WTC11 (cell line): ENCODE measurements around the gene PRKRA. TPM values are rescaled to one million over a fixed set of nuclear protein-coding genes. Genes with fewer than 3 reads are reported as not detected.

Source experiments
- ATAC-seq: fragments of 200-7000 bp; cut with Tn5 transposase; 2 replicates; pipeline ENCODE4 v1.10.0; 2021; ENCODE audit warnings: mild to moderate bottlenecking, moderate library complexity
- CTCF ChIA-PET: fragments of 300-600 bp; sonication (Branson Sonifier 250); formaldehyde crosslinking; loops from one replicate; lab custom pipeline; 2021; ENCODE audit warnings: antibody characterized with exemption; lab: Charles Lee
- POLR2A ChIA-PET: fragments of 350-600 bp; sonication (Branson Sonifier 250); formaldehyde crosslinking; loops from one replicate; lab custom pipeline; 2021; ENCODE audit warnings: antibody characterized with exemption; lab: Charles Lee
- DNase-seq: peaks from one replicate; pipeline ENCODE4 v3.0.0; 2021; ENCODE audit warnings: low spot score
- H3K27ac Mint-ChIP-seq: 2 replicates; pipeline ENCODE4 v1.8.0; 2021; ENCODE audit warnings: mixed read lengths
- H3K27me3 Mint-ChIP-seq: 2 replicates; pipeline ENCODE4 v1.8.0; 2021; ENCODE audit warnings: low read depth, mild to moderate bottlenecking, moderate library complexity, mixed read lengths
- H3K36me3 Mint-ChIP-seq: 2 replicates; pipeline ENCODE4 v1.8.0; 2021; ENCODE audit warnings: mixed read lengths
- H3K4me1 Mint-ChIP-seq: 2 replicates; pipeline ENCODE4 v1.8.0; 2022; ENCODE audit warnings: mixed read lengths
- H3K4me3 Mint-ChIP-seq: 2 replicates; pipeline ENCODE4 v1.8.0; 2021; ENCODE audit warnings: mild to moderate bottlenecking, moderate library complexity, mixed read lengths
- H3K9me3 Mint-ChIP-seq: 2 replicates; pipeline ENCODE4 v1.8.0; 2021; ENCODE audit warnings: mixed read lengths
- CDX4 ChIP-seq: fragments of 250-450 bp; sonication (Bioruptor Pico); IDR thresholded peaks from 2 replicates; pipeline ENCODE4 v1.9.0; 2021; ENCODE audit warnings: moderate library complexity, mild to moderate bottlenecking, inconsistent platforms, borderline replicate concordance
- CREB1 ChIP-seq: sonication (generic); formaldehyde crosslinking; IDR thresholded peaks from 2 replicates; pipeline ENCODE4 v1.8.0; 2023; ENCODE audit warnings: mild to moderate bottlenecking, missing genetic modification reagents
- E2F5 ChIP-seq: sonication (generic); formaldehyde crosslinking; IDR thresholded peaks from 2 replicates; pipeline ENCODE4 v1.8.1; 2022; ENCODE audit warnings: mild to moderate bottlenecking, moderate library complexity, missing genetic modification reagents
- ELF4 ChIP-seq: sonication (generic); formaldehyde crosslinking; IDR thresholded peaks from 2 replicates; pipeline ENCODE4 v1.8.1; 2022; ENCODE audit warnings: low read depth, mild to moderate bottlenecking, moderate library complexity, missing genetic modification reagents
- FOXK1 ChIP-seq: sonication (generic); formaldehyde crosslinking; IDR thresholded peaks from 2 replicates; pipeline ENCODE4 v1.8.0; 2022; ENCODE audit warnings: mild to moderate bottlenecking, moderate library complexity, missing genetic modification reagents
- GTF2I ChIP-seq: fragments of 250-450 bp; sonication (Bioruptor Pico); conservative IDR thresholded peaks from 2 replicates; pipeline ENCODE4 v1.4.0; 2021; ENCODE audit warnings: mild to moderate bottlenecking
- HMGXB4 ChIP-seq: sonication (generic); formaldehyde crosslinking; IDR thresholded peaks from 2 replicates; pipeline ENCODE4 v1.8.1; 2023; ENCODE audit warnings: mild to moderate bottlenecking, moderate library complexity, missing genetic modification reagents
- JAZF1 ChIP-seq: fragments of 250-450 bp; sonication (Bioruptor Pico); IDR thresholded peaks from 2 replicates; pipeline ENCODE4 v1.9.0; 2021; ENCODE audit warnings: moderate library complexity, mild to moderate bottlenecking, inconsistent platforms
- MAX ChIP-seq: sonication (generic); formaldehyde crosslinking; IDR thresholded peaks from 2 replicates; pipeline ENCODE4 v1.8.0; 2022; ENCODE audit warnings: mild to moderate bottlenecking, missing genetic modification reagents
- NFATC4 ChIP-seq: fragments of 250-450 bp; sonication (Bioruptor Pico); IDR thresholded peaks from 2 replicates; pipeline ENCODE4 v1.9.0; 2021; ENCODE audit warnings: mild to moderate bottlenecking
- NFE2L1 ChIP-seq: sonication (generic); formaldehyde crosslinking; IDR thresholded peaks from 2 replicates; pipeline ENCODE4 v1.8.1; 2023; ENCODE audit warnings: missing genetic modification reagents
- NFYB ChIP-seq: sonication (generic); formaldehyde crosslinking; conservative IDR thresholded peaks from 2 replicates; pipeline ENCODE4 v1.8.0; 2022; ENCODE audit warnings: low read depth, missing genetic modification reagents
- RORB ChIP-seq: fragments of 250-450 bp; sonication (Bioruptor Pico); IDR thresholded peaks from 2 replicates; pipeline ENCODE4 v1.9.0; 2021; ENCODE audit warnings: mild to moderate bottlenecking
- SMAD3 ChIP-seq: sonication (generic); formaldehyde crosslinking; IDR thresholded peaks from 2 replicates; pipeline ENCODE4 v1.8.0; 2022; ENCODE audit warnings: missing genetic modification reagents, mild to moderate bottlenecking, borderline replicate concordance
- SOX15 ChIP-seq: fragments of 250-450 bp; sonication (Bioruptor Pico); IDR thresholded peaks from 2 replicates; pipeline ENCODE4 v1.9.0; 2021; ENCODE audit warnings: mild to moderate bottlenecking
- TEAD1 ChIP-seq: sonication (generic); formaldehyde crosslinking; IDR thresholded peaks from 2 replicates; pipeline ENCODE4 v1.8.0; 2022; ENCODE audit warnings: mild to moderate bottlenecking, missing genetic modification reagents
- TEAD4 ChIP-seq: sonication (generic); formaldehyde crosslinking; IDR thresholded peaks from 2 replicates; pipeline ENCODE4 v1.8.0; 2022; ENCODE audit warnings: mild to moderate bottlenecking, missing genetic modification reagents
- ZNF263 ChIP-seq: sonication (generic); formaldehyde crosslinking; IDR thresholded peaks from 2 replicates; pipeline ENCODE4 v1.8.1; 2022; ENCODE audit warnings: low read depth, mild to moderate bottlenecking, moderate library complexity, missing genetic modification reagents
- ZNF317 ChIP-seq: sonication (generic); formaldehyde crosslinking; IDR thresholded peaks from 2 replicates; pipeline ENCODE4 v1.8.1; 2023; ENCODE audit warnings: low read depth, mild to moderate bottlenecking, moderate library complexity, missing genetic modification reagents, borderline replicate concordance
- ZNF416 ChIP-seq: fragments of 250-450 bp; sonication (Bioruptor Pico); IDR thresholded peaks from 2 replicates; pipeline ENCODE4 v1.9.0; 2021; ENCODE audit warnings: mild to moderate bottlenecking, inconsistent platforms
- ZNF671 ChIP-seq: fragments of 250-450 bp; sonication (Bioruptor Pico); IDR thresholded peaks from 2 replicates; pipeline ENCODE4 v1.8.0; 2021; ENCODE audit warnings: mild to moderate bottlenecking
- total RNA-seq: library from RNA; stranded (reverse); gene quantifications from 3 replicates; pipeline ENCODE4 v1.2.3, GENCODE V29; 2021

PRKRA gene
- total RNA-seq, 1 experiment from 2014 or later, result 55.4 TPM

DNA sequence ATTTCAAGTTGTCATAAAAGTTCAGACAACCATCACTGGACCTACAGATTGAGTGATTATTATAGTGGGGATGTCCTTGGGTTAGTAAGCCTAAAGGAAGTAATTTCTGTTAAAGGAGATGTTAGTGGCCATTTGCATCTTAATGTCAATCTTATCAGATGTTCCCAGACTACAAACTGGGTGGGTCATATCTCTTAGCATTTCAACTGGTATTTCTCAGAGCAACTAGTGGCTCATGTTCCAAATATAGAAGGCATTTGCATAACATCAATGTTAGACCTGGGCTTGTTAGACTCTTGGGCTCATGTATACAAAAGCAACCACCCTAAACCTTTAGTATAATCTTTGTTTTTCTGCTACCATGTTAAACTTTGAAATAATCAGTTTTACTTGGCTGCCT is 47.2 kb upstream of the PRKRA start:
- TF ChIP-seq JAZF1 (CRISPR knock-in tag), result no peak
- TF ChIP-seq TEAD1 (CRISPR knock-in tag), result no peak
- no peak for TF ChIP-seq CREB1 (CRISPR knock-in tag)
- no peak for TF ChIP-seq SOX15 (CRISPR knock-in tag)
- TF ChIP-seq ELF4 (CRISPR knock-in tag), result no peak
- TF ChIP-seq TEAD4 (CRISPR knock-in tag), result no peak
- TF ChIP-seq ZNF671, result no peak
- TF ChIP-seq HMGXB4 (CRISPR knock-in tag), result no peak
- no peak for TF ChIP-seq RORB
- TF ChIP-seq NFYB (CRISPR knock-in tag), result no peak
- no peak for TF ChIP-seq NFE2L1 (CRISPR knock-in tag)
- no peak for TF ChIP-seq FOXK1 (CRISPR knock-in tag)
- no peak for TF ChIP-seq ZNF317
- no peak for TF ChIP-seq NFATC4 (CRISPR knock-in tag)
- no peak for TF ChIP-seq MAX (CRISPR knock-in tag)
- DNase-seq (no peak), ATAC-seq (no peak)
- CTCF ChIA-PET, result no interaction called here
- Mint-ChIP-seq H3K27ac (no peak overlapping the region), H3K27me3 (no peaks in the 10 kb centered on the region), H3K9me3 (no peaks in the 10 kb centered on the region), H3K4me1 (0 out of 2 replicates have a peak, but pooled peaks cover 3% of the 10 kb centered on the region), H3K4me3 (no peak overlapping the region), H3K36me3 (peaks cover 46% of the 10 kb centered on the region)
- POLR2A ChIA-PET, result no interaction called here

DNA sequence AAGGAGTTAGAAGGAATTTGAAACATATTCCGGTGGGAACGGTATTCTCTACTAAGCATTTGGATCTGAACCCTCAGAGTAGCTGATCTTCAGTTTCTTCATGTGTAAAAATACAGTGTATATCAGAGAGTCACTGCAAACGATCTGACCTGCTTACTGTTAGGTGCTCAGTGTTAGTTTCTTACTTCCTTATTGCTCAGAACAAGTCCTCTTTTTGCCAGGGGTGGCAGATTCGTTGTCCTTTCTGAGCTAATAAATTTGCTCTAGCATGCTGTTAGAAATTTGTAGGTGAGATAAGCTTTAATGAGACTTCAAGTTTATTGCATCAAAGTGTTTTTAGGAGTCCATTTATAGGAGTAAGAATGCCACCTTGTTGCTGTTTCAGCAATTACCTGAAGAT is 45.1 kb upstream of the PRKRA start:
- ATAC-seq, result no peak
- H3K36me3 Mint-ChIP-seq, result peaks cover 37% of the 10 kb centered on the region
- H3K27ac Mint-ChIP-seq, result no peak overlapping the region

More for the DNA sequence above, 45.1 kb upstream of the PRKRA start:
- H3K9me3 Mint-ChIP-seq, result no peaks in the 10 kb centered on the region
- DNase-seq, result no peak
- POLR2A ChIA-PET, result no interaction called here
- CTCF ChIA-PET, result interaction anchor here (1.1 kb wide), 1 partner anchor 26 kb away, joined by 3 read pairs; no protein-coding TSS in a partner anchor
- TF ChIP-seq SMAD3 (no peak), ZNF263 (CRISPR knock-in tag) (no peak), CDX4 (no peak), GTF2I (no peak), ZNF416 (no peak), HMGXB4 (CRISPR knock-in tag) (no peak), E2F5 (no peak), FOXK1 (CRISPR knock-in tag) (no peak)
- H3K4me3 Mint-ChIP-seq, result no peak overlapping the region
- no peaks in the 10 kb centered on the region for H3K27me3 Mint-ChIP-seq
- 0 out of 2 replicates have a peak, but pooled peaks cover 3% of the 10 kb centered on the region for H3K4me1 Mint-ChIP-seq
